HFF-Myc (cell line): ENCODE results near the gene TRPT1.

Experiments used
- DNase-seq: peaks from one replicate; pipeline ENCODE4 v3.0.0-alpha.2; 2011; ENCODE audit warnings: low read depth; ENCODE audit errors: extremely low read depth
- H3K4me3 ChIP-seq: replicated peaks from 2 replicates; pipeline ENCODE4 v1.5.1; 2011; ENCODE audit warnings: low read depth, mild to moderate bottlenecking, control low read depth, low read length
- TF ChIP-seq, protein P1 (sequence below): IDR thresholded peaks from 2 replicates; pipeline ENCODE4 v1.5.1; 2012; ENCODE audit warnings: mild to moderate bottlenecking, low read depth, low read length, control low read depth; ENCODE audit errors: missing control alignments

Gene TRPT1

DNA sequence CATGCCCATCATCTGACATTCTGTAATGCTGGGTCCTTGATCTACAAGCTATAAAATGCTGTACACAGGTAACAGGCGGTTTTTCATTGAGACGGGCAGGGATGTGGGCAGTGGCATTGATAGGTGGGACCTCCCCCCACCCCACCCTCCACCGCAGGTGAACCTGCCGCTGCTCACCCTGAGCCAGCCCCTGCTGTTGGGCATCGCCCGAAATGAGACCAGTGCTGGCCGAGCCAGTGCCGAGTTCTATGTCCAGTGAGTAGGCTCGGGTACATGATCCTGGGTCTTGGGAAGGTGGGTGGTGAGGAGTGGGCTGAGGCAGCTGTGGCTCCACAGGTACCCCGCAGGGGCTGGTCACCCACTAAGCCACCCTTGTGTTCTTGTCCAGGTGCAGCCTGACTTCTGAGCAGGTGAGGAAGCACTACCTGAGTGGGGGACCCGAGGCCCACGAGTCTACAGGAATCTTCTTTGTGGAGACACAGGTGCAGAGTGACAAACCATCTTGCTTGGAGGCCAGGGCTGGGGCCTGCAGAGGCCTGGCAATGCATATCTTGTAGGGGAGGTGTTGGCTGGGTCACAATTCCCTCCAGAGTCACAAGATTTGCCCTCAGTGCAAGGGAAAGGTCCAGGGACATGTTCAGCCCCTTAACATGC lies 3.2 kb upstream of the TRPT1 start:
- DNase-seq = no peak
- H3K4me3 ChIP-seq = peak overlapping the region; percentile 59; the same call in 1 of the 2 replicates
- TF ChIP-seq, protein P1, sequence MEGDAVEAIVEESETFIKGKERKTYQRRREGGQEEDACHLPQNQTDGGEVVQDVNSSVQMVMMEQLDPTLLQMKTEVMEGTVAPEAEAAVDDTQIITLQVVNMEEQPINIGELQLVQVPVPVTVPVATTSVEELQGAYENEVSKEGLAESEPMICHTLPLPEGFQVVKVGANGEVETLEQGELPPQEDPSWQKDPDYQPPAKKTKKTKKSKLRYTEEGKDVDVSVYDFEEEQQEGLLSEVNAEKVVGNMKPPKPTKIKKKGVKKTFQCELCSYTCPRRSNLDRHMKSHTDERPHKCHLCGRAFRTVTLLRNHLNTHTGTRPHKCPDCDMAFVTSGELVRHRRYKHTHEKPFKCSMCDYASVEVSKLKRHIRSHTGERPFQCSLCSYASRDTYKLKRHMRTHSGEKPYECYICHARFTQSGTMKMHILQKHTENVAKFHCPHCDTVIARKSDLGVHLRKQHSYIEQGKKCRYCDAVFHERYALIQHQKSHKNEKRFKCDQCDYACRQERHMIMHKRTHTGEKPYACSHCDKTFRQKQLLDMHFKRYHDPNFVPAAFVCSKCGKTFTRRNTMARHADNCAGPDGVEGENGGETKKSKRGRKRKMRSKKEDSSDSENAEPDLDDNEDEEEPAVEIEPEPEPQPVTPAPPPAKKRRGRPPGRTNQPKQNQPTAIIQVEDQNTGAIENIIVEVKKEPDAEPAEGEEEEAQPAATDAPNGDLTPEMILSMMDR = no peak

DNA sequence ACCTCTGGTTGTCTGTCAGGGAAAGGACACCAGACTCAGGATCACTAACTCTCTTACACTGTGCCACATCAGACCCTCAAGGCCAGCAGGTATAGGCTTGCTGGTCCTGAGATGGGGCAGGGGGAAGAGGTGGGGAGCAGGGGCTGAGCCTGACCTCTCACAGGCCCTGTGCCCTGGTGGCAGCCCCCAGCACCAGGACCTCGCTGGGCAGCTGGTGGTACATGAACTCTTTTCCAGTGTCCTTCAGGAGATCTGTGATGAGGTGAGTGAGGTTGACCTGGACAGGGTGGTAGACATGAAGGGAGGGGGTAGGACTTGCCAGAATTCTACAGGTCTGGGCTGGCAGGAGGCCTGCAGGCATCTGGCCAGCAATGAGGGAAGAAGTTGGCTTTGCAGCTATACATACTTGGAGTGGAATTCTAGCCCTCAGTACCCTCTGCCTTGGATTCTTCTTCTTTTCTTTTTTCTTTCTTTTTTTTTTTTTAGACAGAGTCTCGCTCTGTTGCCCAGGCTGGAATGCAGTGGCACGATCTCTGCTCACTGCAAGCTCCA lies 1.5 kb upstream of the TRPT1 start:
- peak overlapping the region; percentile 84 for H3K4me3 ChIP-seq
- no peak for DNase-seq
- TF ChIP-seq, protein P1 = no peak

DNA sequence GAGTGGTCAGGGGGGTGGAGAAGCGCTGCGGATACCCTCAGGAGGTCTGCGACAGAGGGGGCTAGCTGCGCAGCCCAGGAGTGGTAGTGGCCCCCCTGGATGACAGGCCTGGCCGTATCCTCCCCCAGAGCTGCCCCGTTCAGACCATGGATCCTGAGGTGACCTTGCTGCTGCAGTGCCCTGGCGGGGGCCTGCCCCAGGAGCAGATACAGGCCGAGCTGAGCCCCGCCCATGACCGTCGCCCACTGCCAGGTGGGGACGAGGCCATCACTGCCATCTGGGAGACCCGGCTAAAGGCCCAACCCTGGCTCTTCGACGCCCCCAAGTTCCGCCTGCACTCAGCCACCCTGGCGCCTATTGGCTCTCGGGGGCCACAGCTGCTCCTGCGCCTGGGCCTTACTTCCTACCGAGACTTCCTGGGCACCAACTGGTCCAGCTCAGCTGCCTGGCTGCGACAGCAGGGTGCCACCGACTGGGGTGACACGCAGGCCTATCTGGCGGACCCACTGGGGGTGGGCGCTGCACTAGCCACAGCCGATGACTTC lies 593 bp upstream of the TRPT1 start:
- DNase-seq = no peak
- TF ChIP-seq, protein P1 = no peak
- peak overlapping the region; percentile 84 for H3K4me3 ChIP-seq

DNA sequence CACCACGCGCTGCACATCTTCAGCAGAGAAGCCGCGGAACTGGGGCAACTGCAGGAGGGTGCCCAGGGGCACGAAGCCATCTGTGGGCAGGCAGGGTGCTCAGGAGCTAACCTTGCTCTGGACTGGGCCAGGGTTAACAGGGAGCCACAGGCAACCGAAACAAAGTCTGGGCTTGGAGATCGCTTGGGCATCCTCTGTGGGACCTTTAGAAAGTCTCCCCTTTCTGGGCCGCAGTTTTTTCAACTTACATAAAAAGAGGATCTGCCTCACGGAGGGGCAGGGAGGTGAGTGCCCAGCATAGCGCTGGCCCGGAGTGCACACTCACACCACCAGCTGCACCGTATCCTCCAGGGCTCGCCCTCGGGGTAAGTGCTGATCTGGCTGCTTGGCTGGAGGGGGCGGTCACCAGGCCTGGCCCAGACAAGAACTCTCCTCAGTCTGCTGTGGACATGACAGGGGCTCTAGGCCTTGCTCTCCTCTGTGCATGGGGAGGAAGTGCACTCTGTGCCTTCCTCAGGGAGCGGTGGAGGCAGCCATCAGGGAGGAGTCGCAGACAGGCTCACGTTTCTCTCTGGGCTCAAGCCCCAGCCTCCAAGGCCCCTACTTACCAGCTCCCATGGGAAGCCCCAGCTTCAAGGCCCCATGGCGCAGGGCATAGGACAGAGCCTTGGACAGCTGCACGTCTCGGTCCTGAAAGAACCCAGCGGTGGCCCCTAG lies 937 bp downstream of the TRPT1 start:
- DNase-seq = no peak
- TF ChIP-seq, protein P1 = peak; percentile 1

DNA sequence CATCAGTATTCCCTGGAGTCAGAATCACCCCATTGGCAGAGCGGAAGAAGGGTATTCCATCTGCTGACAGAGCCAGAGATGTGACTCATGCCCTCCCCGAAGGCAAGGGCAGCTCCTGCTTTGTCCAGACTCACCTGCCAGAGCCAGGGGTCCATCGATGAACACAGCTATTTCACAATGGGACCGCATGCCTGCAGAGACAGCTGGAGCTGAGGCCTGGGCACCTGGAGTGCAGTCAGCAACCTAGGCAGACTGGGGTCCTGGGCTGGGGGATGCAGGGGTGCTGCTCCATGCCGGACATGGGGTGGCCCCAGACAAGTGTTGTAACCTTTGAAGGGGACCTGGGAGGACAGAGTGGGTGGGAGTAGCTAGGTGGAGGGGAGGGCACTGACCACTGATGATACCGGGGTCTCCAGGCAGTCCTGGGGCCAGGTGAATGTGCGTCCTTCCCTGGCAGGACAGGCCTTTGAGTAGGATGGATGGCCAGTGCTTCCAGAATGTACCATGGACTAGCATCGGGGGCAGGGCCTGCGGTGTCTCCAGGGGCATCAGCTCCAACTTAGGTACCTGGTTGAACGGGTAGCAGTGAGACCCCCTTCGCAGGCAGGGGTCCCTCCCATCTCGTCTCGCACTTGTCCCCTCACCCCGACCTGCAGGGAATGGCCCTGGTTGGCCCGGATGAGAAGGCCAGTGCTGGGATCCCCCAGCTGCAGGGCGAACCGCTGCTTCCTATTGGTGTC lies 1.7 kb downstream of the TRPT1 start:
- H3K4me3 ChIP-seq = no peak overlapping the region
- TF ChIP-seq, protein P1 = no peak
- DNase-seq = no peak

More for the DNA sequence above, 937 bp downstream of the TRPT1 start:
- peak overlapping the region; percentile 84 for H3K4me3 ChIP-seq

DNA sequence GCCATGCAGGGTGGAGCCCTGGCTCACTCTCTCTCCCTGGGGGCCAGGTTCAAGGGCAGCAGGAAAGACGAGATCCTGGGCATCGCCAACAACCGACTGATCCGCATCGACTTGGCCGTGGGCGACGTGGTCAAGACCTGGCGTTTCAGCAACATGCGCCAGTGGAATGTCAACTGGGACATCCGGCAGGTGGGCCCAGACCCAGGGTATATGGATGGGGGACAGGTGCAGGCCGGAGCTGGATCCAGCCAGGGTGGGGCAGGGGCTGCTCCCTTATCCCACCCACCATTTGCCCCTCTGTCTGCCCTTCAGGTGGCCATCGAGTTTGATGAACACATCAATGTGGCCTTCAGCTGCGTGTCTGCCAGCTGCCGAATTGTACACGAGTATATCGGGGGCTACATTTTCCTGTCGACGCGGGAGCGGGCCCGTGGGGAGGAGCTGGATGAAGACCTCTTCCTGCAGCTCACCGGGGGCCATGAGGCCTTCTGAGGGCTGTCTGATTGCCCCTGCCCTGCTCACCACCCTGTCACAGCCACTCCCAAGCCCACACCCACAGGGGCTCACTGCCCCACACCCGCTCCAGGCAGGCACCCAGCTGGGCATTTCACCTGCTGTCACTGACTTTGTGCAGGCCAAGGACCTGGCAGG lies 2.9 kb downstream of the TRPT1 start:
- TF ChIP-seq, protein P1 = no peak
- H3K4me3 ChIP-seq = no peak overlapping the region
- DNase-seq = no peak
